ENCODE measurements around the gene AFF3. TPM values are rescaled to one million over a fixed set of nuclear protein-coding genes. Genes with fewer than 3 reads are reported as not detected.

Gene AFF3
- total RNA-seq, result 153 TPM

GRCh38 chr2:100142393-100142792, at the start of gene AFF3:
Gene AFF3 (minus strand): TSS chr2:100142590. CDS start chr2:100104454, 38,136 bp downstream.

Other genes with a start within 250 kb of the AFF3 start
- 87.6 TPM for gene LONRF2, start 179.9 kb upstream of the AFF3 start, total RNA-seq